ENCODE measurements around the gene KNDC1.
"Not testable (repeated sequence)": the region's sequence is repeated elsewhere in the genome, so short reads cannot be mapped to it uniquely, and the experiment has no call there.

KNDC1 gene, protein sequence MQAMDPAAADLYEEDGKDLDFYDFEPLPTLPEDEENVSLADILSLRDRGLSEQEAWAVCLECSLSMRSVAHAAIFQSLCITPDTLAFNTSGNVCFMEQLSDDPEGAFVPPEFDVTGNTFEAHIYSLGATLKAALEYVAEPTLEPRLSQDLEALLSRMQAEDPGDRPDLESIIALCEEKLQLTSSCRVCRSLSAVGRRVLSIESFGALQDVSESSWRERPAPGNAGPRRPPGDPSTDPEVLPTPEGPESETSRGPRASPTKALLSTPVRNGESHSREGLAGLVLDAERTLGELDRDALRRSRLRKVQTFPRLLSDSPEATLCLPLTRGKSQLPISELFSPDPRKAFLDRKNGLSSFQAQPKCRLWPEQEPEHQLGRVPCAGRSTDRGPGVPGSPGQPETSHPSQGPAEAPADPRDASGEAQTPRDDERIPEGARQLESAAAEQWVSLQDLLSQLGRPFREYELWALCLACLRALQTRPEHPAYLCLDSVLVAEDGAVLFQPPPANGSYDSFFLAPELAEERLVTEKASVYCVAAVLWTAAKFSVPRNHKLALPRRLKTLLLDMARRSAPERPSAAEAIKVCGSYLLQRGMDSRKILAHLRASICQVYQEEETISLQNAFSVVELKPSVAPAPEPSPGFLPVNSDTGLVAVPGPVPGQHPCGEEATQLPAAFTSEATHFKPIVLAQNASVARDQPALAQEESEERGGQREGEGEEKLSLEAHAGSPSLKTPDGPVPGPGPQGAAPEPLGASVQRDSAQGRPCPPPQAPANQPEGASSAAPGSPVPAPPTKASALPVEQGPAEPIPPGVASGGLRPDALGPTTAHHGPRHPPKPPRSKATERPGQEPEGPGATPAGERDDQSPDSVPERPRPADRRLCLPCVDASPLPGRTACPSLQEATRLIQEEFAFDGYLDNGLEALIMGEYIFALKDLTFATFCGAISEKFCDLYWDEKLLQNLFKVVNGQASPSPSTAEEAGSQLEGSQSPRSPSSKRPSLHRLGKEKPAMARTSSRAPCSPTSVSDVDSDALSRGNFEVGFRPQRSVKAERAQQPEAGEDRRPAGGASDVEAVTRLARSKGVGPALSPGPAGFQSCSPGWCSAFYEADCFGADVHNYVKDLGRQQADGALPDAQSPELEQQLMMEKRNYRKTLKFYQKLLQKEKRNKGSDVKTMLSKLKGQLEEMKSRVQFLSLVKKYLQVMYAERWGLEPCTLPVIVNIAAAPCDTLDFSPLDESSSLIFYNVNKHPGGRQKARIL (N-terminal part only)

DNA sequence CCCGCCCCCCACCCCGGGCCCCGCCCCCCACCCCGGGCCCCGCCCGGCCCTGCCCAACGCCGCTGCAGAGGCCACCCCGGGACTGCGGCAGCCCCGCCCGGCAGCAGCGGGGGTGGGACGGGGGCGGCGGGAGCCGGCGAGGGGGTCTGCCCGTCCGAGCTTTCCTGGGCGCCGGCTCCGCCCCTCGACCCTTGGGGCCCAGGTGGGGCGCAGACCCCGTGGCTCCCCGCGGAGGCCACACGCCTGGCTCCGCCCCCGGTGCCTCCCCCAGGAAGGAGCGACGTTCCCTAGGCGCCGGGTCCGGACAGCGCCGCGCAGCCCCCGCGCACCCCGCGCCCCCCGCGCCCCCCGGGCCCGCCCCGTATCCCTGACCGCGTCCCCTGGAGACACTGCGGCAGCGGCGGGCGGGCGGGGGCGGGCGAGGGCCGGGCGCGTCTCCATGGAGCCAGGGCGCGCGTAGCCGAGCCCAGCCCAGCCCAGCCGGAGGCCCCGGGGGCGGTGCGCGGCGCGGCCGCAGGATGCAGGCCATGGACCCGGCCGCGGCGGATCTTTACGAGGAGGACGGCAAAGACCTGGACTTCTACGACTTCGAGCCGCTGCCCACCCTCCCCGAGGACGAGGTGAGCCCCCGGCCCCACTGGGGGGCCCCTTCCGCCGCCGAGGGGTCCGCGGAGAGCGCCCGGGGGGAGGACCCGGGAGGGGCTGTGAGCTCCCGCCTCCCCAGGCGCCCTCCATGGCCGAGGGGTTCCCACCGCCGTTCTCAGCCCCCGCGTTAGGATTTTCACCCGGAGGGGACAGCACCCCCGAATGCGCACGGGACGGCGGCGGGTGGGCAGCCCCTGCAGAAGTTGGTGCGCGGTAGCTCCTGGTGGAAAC lies at the start of gene KNDC1:
Gene KNDC1 (plus strand): TSS at position 270 of the 876 bp plus-strand sequence. CDS start 249 bp downstream, at position 519.
- in situ Hi-C loops (cut with MboI; ENCODE audit: low sequenced_read_pairs): no loop called here

DNA sequence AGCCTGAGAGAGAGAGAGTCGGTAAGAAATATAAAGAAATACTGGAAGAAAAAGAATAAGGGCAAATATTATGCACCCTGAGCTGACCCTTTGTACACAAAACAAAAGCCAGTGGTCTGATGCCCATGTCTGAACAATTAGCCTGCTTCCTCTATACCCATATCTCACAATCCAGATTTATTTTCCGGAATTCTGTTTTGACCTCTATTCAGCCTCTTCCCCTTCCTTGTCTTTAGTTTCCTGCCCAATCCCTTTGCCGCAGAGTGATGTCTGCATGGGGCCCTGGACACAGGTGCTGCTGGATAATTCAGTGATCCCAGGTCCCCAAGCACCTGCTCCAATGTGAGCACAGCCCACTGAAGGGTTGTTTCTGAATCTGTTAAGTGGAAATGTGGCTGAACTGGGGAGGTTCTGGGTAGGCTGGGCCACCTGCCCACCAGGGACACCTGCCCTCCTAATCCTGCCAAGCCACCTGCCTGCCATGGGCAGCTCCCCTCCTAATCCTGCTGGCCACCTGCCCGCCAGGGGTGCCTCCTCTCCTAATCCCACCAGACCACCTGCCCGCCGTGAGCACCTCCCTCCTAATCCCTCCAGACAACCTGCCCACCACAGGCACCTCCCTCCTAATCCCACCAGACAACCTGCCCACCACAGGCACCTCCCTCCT lies 49.3 kb upstream of the KNDC1 start:
- in situ Hi-C loops (cut with MboI; ENCODE audit: low sequenced_read_pairs): no loop called here

DNA sequence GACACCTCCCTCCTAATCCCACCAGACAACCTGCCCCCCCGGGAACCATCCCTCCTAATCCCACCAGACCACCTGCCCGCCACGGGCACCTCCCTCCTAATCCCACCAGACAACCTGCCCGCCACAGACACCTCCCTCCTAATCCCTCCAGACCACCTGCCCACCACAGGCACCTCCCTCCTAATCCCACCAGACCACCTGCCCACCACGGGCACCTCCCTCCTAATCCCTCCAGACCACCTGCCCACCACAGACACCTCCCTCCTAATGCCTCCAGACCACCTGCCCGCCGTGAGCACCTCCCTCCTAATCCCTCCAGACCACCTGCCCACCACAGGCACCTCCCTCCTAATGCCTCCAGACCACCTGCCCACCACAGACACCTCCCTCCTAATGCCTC lies 48.4 kb upstream of the KNDC1 start:
- in situ Hi-C loops (cut with MboI; ENCODE audit: low sequenced_read_pairs): not testable (repeated sequence)

DNA sequence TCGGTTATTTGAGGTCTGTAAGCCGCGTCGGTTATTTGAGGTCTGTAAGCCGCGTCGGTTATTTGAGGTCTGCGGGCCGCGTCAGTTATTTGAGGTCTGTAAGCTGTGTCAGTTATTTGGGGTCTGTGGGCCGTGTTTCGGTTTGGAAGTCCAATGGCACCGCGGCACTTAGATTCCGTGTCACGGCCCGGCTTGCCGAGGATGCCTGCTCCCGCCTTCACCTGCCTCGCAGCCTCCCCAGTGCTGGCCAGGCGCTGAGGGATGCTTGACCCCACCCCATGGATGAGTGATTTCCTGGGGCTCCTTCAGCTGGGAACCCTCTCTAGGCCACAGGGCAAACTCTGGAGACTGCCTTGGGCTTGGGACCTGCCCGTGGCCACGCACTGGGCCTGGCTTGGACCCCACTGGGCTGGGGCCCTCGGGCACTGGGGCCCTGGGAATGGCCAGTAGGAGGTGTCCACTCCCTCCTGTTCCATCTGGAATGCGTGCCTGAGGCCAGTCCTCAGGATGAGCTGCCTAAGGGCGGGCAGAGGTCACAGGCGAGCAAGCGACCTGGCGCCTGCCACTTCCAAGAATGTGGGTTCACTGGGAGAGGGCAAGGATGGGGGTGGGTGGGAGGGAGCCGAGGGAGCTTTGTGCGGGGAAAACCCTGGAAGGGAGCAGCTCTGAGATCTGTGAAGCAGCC lies 46.7 kb upstream of the KNDC1 start:
- in situ Hi-C loops (cut with MboI; ENCODE audit: low sequenced_read_pairs): no loop called here

DNA sequence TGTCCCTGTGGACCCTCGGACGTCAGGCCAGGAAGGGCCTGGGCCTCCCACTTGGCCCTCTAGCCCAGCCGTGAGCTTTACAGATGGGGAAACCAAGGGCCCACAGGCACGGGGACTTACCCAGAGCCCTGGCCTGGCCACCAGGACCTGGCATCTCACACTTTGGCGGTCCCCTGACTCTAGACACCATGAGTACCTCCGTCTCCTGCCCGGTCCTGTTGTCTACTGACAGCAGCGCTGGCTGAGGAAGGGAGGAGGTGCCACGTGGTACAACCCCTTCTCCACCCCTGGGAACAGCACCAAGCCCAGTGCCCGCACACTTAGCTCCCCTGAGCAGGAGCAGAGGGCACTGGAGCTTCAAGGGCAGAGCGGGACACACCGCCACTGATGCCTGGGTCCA lies 46.2 kb upstream of the KNDC1 start:
- in situ Hi-C loops (cut with MboI; ENCODE audit: low sequenced_read_pairs): no loop called here

DNA sequence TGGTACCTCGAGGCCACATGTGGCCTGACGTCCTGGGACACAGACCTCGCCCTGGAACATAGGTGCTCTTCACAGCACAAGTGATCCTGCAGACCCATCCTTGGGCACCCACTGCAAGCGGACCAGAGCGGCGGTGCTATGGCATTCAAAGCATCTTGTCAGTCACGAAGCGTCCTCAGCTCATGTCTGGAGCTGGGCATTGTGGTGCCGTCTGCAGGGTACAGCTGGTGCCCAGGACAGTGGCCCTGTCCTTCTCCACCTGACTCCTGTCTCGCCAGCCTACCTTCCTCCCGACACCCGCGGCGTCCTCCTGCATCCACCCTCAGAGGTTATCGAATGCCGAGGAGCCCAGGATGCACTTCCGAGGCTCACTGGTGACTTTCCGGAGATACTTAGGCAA lies 45.8 kb upstream of the KNDC1 start:
- in situ Hi-C loops (cut with MboI; ENCODE audit: low sequenced_read_pairs): no loop called here

DNA sequence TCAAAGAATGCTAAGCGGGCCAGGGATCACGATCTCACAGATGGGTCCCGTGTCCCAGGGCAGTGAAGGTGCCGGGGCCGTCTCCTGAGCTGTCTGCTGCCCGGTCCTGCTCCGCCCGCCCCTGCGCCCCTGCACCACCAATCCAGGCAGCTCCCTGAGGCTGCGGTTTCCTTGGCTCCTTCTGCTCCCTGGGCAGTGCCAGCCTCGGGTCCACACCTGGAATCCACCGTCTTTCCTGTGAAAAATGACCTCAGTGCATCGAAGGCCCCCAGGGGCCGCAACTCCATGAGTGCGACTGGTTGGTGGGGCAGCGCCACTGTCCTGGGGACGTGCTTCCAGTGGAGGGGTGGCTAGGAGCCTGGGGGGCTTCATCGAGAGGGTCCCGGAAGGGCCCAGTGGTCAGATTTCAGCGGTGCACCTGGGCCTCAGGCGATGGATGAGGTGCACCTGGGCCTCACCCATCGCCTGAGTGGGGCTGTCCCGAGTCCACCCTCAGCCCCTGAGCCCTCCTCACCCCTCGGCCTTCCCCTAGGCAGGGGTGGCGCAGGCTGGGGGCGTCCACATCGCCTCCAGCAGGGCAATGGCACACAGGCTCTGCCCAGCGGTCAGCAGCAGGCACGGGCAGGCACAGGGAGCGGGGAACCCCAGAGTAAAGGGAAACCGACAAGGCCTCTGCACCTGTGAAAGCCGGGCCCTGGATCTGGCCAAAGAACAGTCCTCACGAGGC lies 45.1 kb upstream of the KNDC1 start:
- in situ Hi-C loops (cut with MboI; ENCODE audit: low sequenced_read_pairs): no loop called here

DNA sequence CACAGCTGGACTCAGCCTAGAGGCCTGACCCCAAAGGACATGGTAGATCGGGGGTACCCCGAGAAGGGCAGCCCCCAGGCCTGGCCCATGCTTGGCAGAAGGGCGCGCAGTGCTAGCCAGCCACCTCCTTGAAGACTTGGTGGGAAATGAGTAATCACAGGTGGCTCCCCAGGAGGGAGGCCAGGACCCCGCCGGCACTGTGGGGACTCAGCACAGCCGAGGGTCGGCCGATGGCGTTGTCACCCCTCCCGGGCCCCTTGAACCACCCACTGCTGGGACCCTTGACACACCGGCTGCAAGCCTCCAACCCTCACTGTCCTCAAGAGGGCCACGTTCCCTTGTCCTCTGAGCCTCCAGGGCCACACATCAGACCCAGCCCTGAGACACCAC lies 44.6 kb upstream of the KNDC1 start:
- in situ Hi-C loops (cut with MboI; ENCODE audit: low sequenced_read_pairs): no loop called here

DNA sequence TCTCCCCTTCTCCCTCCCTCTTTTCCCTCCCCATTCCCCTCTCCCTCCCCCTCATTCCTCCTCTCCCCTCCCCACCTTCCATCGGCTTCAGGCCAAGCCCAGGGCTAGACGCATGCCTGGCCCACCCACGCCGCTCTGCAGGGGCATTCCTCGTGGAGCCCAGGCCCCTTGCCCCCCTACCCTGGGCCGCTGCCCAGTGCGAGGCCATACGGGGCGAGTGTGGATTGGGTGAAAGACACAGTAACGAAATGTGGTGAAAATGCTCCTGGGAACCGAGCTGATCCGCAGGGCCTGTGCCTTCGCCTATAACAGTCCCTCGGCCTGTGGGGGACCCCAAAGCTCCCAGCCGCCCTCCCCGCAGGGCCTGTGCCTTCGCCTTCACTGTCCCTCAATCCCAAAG lies 44.0 kb upstream of the KNDC1 start:
- in situ Hi-C loops (cut with MboI; ENCODE audit: low sequenced_read_pairs): no loop called here

DNA sequence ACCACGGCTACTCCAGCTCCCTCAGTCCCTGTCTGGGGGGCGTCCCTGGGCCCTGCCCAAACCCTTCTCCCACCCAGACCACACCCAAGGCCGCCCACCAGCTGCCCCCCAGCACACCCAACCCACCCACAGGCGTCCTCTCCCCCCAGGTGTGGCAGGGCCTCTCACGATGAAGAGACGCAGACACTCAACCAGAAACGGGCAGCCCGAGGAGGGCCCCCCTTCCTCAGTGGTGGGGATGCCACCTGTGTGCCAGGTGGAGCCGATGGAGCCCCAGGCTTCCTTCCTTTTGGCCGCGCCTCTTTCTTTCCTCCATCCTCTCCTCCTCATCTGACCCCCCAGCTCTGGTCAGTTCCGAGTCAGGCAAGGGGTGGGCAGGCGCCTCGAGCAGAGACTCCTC lies 43.6 kb upstream of the KNDC1 start:
- in situ Hi-C loops (cut with MboI; ENCODE audit: low sequenced_read_pairs): no loop called here

DNA sequence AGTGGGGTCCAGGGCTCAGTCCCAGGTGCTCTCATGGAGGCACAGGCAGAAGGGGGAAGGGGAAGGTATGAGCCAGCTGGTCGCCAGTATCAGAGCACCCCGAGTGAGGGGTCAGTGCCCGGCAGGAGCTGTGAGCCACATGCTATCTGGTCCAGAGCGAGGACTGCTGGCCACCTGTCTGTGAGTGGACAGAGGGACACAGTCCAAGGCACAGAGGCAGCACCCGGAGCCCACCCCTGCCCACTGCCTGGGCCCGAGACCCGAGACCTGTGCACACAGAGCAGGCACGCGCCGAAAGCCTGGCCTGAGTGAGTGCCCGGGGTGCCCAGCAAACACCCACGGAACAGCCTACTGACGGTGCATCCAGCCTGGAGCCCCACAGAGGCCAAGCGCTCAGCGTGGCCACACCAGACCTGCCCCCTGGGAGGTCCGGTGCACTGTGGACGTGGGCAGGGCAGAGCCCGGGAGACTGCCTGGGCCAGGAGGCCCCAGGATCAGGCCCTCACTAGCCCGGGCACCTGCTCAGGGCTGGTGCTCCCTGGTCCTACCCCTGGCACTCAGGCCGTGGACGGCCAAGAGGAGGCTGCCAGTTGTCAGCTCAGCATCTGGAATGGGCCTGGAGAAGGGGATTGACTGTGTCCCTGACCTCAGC lies 42.9 kb upstream of the KNDC1 start:
- in situ Hi-C loops (cut with MboI; ENCODE audit: low sequenced_read_pairs): no loop called here

DNA sequence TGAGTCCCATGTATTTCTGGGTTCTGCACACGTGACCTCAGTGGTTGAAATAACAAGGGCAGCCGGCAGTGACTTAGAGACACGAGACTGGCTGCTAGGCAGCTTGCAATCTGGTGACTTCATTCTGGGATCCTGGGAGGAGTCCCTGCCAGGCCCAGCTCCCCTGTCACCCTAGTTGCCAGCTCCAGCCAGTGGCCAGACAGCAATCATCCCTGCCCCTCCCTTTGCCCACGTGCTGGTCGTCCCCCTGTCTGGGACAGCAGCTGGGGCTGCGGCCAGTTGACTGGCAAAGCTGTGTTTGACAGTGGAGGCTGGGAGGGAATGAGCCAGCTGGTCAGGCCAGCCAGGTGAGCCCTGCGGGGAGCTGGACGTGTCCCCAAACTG lies 42.3 kb upstream of the KNDC1 start:
- in situ Hi-C loops (cut with MboI; ENCODE audit: low sequenced_read_pairs): no loop called here

DNA sequence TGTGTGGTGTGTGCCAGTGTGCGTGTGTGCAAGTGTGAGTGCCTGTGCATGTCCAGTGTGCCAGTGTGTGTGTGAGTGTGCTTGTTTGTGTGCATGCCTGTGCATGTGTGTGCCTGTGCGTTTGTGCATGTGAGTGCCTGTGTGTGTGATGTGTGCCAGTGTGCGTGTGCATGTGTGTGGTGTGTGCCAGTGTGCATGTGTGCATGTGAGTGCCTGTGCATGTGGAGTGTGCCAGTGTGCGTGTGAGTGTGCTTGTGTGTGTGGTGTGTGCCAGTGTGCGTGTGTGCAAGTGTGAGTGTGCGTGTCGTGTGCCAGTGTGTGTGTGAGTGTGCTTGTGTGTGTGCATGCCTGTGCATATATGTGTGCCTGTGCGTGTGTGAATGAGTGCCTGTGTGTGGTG lies 38.5 kb upstream of the KNDC1 start:
- in situ Hi-C loops (cut with MboI; ENCODE audit: low sequenced_read_pairs): no loop called here

DNA sequence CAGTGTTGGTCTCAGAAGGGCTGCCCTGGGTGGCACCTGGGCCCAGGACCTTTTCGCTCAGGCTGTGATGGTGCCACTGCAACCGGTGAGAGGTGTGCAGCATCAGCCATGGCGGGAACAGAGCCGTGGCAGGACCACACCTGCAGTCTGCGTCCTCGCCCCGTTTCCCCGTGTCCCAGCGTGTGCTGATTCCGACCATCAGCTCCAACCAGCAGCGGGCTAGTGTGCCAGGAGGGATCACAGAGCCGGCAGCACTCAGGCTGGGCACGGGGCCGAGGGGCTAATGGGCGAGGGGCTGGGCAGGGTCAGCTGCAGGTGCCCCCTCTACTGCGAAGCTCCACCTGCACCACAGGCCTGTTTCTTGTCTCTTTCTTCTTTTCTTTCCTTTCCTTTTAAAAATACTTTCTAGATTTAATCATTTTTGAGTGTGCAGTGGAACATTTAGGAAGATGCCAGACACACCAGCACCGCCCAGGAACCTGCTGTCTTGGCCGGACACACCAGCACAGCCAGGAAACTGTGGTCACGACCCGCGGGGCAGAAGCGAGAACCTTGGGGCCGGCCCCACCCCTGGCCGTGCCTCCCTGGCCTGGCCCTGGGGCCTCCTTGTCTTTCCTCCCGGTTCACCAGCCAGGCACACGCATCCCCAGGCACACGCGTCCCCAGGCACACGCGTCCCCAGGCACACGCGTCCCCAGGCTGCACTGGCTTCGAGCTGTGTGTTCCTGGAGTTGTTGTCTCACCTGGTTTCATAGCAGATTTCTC lies 37.7 kb upstream of the KNDC1 start:
- in situ Hi-C loops (cut with MboI; ENCODE audit: low sequenced_read_pairs): no loop called here

DNA sequence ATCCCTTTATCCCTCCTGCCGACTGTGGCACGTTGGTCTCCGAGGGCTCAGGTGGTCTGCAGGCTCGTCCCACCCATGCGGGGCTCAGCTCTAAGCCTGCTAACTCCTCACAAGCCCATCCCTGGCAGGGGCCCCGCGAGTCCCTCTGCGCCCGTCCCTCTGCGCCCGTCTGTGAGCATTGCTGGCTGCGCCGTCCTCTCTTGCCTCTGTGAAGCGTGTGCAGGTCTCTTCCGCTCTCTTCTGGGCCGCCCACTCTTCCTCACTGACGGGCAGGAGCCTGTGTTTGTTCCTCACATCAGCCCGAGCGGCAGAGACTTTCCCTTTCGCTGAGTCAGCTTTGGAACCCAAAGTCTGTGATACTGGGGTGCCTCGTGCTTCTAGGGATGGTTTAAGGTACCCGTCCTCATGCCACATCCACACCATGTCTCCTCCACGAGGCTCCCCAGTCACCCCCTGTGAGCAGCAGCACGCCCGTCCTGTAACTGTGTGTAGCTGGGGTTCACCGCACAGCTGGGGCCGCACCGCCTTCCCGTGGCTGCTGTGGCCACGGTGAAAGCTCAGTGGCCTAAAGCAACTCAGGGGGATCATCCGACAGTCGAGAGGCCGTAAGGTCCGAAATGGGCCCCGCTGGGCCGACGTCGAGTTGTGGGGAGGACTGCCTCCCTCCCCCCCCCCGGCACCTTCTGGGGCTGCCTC lies 36.8 kb upstream of the KNDC1 start:
- in situ Hi-C loops (cut with MboI; ENCODE audit: low sequenced_read_pairs): no loop called here

DNA sequence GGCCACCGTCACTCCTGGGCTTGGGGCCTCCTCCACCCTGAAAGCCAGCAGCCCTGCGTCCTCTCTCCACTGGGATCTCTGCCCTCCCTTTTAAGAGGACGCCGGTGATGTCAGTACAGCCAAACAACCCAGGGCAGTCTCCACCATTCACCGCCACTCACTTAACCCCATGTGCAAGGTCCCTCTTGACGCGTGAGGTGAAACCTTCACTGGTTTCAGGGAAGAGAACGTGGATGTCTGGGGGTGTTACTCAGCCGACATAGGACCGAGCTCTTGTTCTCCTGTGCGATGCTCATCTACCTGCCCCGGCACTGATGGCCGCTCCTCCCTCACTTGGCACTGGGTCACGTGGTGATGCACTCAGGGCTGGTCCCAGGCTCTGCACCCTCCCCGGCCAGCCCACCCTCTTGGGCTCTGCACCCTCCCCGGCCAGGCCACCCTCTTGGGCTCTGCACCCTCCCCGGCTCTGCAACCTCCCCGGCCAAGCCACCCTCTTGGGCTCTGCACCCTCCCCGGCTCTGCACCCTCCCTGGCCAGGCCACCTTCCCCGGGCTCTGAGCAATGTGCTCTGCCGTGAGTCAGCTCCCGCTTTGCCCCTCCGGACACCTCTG lies 36.2 kb upstream of the KNDC1 start:
- in situ Hi-C loops (cut with MboI; ENCODE audit: low sequenced_read_pairs): no loop called here
